Nephron (organoid): ENCODE measurements around the gene ARHGEF16.

Experiments used
- H3K27ac Mint-ChIP-seq, 3 experiments: 2 replicates each; pipeline ENCODE4 v1.8.0; 2020; ENCODE audit warnings: mixed read lengths in 3 of 3, mild to moderate bottlenecking in 2 of 3, moderate library complexity in 1 of 3
- H3K27me3 Mint-ChIP-seq: 2 replicates; pipeline ENCODE4 v1.8.0; 2021; ENCODE audit warnings: low read depth, mild to moderate bottlenecking, moderate library complexity, mixed read lengths
- H3K36me3 Mint-ChIP-seq: 2 replicates; pipeline ENCODE4 v1.8.0; 2020; ENCODE audit warnings: low read depth, mixed read lengths
- H3K4me1 Mint-ChIP-seq: 2 replicates; pipeline ENCODE4 v1.8.0; 2020; ENCODE audit warnings: mixed read lengths
- H3K4me3 Mint-ChIP-seq, 3 experiments: 2 replicates each; pipeline ENCODE4 v1.8.0; 2020; ENCODE audit warnings: mild to moderate bottlenecking in 3 of 3, mixed read lengths in 3 of 3, moderate library complexity in 2 of 3
- H3K9me3 Mint-ChIP-seq: 2 replicates; pipeline ENCODE4 v1.8.0; 2020; ENCODE audit warnings: mixed read lengths
- CTCF ChIP-seq, 3 experiments: fragments of 200-600 bp; sonication (generic); IDR thresholded peaks; one replicate each; pipeline ENCODE4 v1.5.0; 2021; ENCODE audit warnings: antibody characterized with exemption in 3 of 3; ENCODE audit not compliant: unreplicated experiment in 3 of 3

ARHGEF16 gene

GRCh38 chr1:3511306-3511705 is 56.8 kb downstream of the ARHGEF16 start:
- no peak for TF ChIP-seq CTCF (IDR thresholded peaks at IDR 0.05; ENCODE audit: unreplicated experiment in 3 of 3)
- Mint-ChIP-seq H3K9me3 (no peaks in the 10 kb centered on the region), H3K27me3 (no peaks in the 10 kb centered on the region), H3K4me3 (no peak overlapping the region), H3K27ac (no peak overlapping the region), H3K4me1 (no peaks in the 10 kb centered on the region), H3K36me3 (peaks cover 4% of the 10 kb centered on the region)

DNA sequence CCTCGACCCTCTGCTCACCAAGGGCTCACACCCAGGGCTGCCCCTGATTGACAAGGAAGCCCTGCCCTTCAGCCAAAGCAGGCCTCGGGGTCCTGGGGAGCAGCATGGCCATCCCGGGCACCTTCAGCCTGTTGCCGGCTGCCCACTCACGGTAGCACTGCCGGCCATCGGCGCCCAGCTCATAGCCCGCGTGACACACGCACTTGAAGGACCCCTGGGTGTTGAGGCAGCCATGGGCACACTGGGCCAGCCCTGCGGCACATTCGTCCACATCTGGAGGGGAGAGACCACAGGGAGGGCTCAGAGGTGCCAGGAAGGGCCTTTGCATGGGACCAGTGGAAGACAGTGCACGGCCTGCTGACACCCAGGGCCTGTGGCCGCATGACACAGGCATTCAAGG is 57.4 kb downstream of the ARHGEF16 start:
- Mint-ChIP-seq H3K27me3 (no peaks in the 10 kb centered on the region), H3K4me1 (no peaks in the 10 kb centered on the region), H3K9me3 (no peaks in the 10 kb centered on the region), H3K36me3 (peaks cover 4% of the 10 kb centered on the region), H3K4me3 (no peak overlapping the region), H3K27ac (no peak overlapping the region)
- no peak for TF ChIP-seq CTCF (IDR thresholded peaks at IDR 0.05; ENCODE audit: unreplicated experiment in 3 of 3)

- Mint-ChIP-seq H3K4me3 (no peak overlapping the region), H3K27ac (no peak overlapping the region), H3K36me3 (peaks cover 4% of the 10 kb centered on the region), H3K4me1 (no peaks in the 10 kb centered on the region), H3K27me3 (no peaks in the 10 kb centered on the region), H3K9me3 (no peaks in the 10 kb centered on the region)
- TF ChIP-seq CTCF (IDR thresholded peaks at IDR 0.05; ENCODE audit: unreplicated experiment in 3 of 3), result no peak
These were observed 59.9 kb downstream of the ARHGEF16 start for GRCh38 chr1:3514404-3514803.

- no peak for TF ChIP-seq CTCF (IDR thresholded peaks at IDR 0.05; ENCODE audit: unreplicated experiment in 3 of 3)
- H3K27ac Mint-ChIP-seq, result no peak overlapping the region
- no peaks in the 10 kb centered on the region for H3K4me1 Mint-ChIP-seq
- H3K27me3 Mint-ChIP-seq, result no peaks in the 10 kb centered on the region
- no peak overlapping the region for H3K4me3 Mint-ChIP-seq
- H3K9me3 Mint-ChIP-seq, result no peaks in the 10 kb centered on the region
- peaks cover 4% of the 10 kb centered on the region for H3K36me3 Mint-ChIP-seq
These were observed 60.8 kb downstream of the ARHGEF16 start for GRCh38 chr1:3515272-3515671.

DNA sequence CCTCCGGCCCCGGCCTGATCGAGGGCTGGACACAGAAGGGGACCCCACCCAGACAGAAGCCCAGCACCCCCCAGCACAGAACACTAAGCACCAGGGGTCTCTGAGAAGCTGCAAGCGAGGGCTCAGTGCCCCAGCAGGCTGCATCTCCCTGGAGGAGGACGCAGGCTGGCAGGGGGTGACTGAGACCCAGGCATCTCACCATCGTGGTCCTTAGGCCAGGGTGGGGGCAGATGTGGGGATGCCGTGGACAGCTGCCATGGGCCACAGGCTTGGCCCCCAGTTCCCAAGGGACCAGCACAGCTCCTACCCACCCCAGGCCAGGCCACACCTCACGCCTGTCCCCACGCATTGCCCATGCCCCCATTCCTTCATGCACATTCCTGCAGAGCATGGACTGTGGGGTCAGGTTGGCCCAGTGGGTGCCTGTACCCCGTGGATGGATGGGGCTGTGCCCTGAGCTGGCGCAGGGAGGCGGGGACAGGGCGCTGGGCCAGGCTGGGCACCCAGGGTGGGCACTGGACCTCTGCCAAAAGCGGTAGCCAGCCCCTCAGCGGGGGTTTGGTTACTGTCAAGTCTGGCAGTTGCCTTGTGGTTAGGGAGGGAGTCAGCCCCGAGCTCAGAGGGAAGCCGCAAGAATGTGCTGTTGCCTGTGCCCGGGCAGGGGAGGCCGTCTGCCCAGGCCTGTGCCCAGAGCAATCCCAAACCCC is 61.5 kb downstream of the ARHGEF16 start:
- Mint-ChIP-seq H3K4me1 (no peaks in the 10 kb centered on the region), H3K9me3 (no peaks in the 10 kb centered on the region), H3K27ac (no peak overlapping the region), H3K27me3 (no peaks in the 10 kb centered on the region), H3K4me3 (no peak overlapping the region), H3K36me3 (peaks cover 4% of the 10 kb centered on the region)
- no peak for TF ChIP-seq CTCF (IDR thresholded peaks at IDR 0.05; ENCODE audit: unreplicated experiment in 3 of 3)

DNA sequence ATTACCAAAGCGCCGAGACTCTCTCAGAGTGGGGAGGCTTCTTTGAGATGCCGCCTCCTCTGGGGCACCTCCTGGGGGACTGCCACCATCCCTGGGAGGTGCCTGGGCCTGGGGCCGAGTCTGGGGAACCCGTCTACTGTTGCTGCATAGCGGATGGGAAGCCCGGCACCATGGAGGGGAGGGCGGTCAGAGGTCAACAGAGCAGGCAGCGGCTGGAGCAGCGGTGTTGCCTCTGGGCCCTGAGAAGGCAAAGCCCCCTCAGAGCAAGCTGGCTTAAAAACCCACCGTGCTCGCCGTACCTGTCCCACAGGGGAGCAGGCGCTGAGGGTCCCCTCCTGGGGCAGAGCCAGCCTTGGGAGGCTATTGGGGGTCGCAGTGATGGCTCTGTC is 62.0 kb downstream of the ARHGEF16 start:
- H3K4me3 Mint-ChIP-seq, result no peak overlapping the region
- H3K27ac Mint-ChIP-seq, result no peak overlapping the region
- no peaks in the 10 kb centered on the region for H3K4me1 Mint-ChIP-seq
- H3K27me3 Mint-ChIP-seq, result no peaks in the 10 kb centered on the region
- H3K9me3 Mint-ChIP-seq, result no peaks in the 10 kb centered on the region
- TF ChIP-seq CTCF (IDR thresholded peaks at IDR 0.05; ENCODE audit: unreplicated experiment in 3 of 3), result no peak
- H3K36me3 Mint-ChIP-seq, result peaks cover 4% of the 10 kb centered on the region
